HG02938 (cell line): ENCODE results near the gene TNIK.
A peak's percentile ranks its signal among the peaks of the same experiment; 100 is the strongest.

ENCODE experiments used
- ATAC-seq: cut with Tn5 transposase; IDR thresholded peaks from one replicate; pipeline ENCODE4 v1.9.1; 2021; ENCODE audit warnings: mild to moderate bottlenecking, moderate library complexity; ENCODE audit not compliant: unreplicated experiment

Gene TNIK

GRCh38 chr3:171237009-171237385 is 223.2 kb downstream of the TNIK start:
- no peak for ATAC-seq

DNA sequence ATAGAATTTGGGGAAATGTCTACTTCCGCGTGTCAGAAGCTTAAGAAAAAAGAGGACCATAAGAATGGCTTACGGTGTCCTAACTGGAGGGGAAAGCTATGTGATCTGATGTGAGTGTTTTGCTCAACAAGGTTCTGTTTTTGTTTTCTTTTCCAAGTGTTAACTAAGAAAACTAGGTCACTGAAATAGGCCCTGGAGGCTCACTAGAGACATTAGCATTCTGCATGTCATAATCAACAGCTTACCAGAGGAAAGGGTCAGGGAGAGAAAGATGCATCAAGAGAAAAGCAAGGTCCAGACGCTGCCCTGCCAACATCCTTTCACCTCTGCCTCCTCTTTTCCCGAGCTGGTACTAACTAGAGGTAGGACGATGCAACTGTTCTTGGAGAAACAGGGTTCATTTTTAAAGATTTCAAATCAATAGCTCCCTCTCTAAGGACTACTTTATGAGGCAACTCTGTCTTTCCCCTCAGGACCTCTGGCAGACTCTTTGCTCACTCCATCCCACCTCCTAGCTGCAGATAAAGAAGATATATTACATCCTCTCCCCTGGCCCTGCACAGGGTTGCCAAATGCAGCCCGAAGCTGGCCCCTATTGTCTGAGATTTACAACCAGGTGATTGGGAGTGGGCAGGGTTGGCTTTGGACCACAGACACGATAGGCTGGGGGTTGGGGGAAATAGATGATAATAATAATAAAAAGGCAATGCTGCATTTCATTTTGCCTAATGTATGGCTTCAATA is 223.8 kb downstream of the TNIK start:
- ATAC-seq: no peak

GRCh38 chr3:171234298-171235010 is 225.8 kb downstream of the TNIK start:
- ATAC-seq: no peak

DNA sequence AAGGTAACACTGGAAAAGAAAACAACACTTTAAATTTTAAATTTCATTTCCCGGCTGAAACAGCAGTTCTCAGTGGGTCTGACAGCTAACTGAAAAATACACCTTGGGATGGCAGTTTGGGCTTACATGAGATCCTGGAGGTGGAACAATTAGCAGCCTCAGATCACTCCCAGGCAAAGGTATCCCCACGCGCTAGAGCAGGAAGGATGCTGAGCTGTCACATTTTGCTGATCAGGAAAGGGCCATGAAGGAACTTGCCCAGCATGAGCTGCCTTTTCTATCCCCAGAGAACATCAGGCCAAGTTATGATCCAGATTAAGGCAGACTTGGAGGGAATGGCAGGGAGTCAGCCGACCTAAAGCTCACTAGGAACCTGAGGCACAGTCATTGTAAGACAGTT is 228.8 kb downstream of the TNIK start:
- ATAC-seq: no peak

DNA sequence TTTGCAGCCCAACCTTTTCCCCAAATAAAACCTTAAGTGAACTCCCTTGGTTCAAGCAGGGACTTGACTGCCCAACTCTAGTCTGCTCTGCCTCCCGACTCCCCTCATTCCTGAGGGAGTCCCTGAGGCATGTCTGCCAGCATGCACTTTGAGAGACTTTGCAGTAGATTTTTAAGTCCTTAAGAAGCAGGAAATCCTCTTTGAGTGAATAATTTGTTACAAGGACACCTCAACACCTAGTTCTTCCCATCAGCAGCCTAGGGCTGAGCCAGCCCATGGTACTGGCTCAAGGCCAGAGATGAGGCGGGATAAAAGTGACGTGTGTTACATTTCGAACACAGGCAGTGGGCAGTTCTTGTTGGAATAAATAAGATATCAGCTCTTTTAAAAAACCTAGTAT is 229.3 kb downstream of the TNIK start:
- no peak for ATAC-seq

- no peak for ATAC-seq
Measured at GRCh38 chr3:171229173-171229572, 231.0 kb downstream of the TNIK start.

GRCh38 chr3:171228240-171228639 is 232.0 kb downstream of the TNIK start:
- no peak for ATAC-seq

GRCh38 chr3:171227828-171228227 is 232.4 kb downstream of the TNIK start:
- ATAC-seq: no peak

GRCh38 chr3:171227359-171227758 is 232.8 kb downstream of the TNIK start:
- ATAC-seq: no peak

DNA sequence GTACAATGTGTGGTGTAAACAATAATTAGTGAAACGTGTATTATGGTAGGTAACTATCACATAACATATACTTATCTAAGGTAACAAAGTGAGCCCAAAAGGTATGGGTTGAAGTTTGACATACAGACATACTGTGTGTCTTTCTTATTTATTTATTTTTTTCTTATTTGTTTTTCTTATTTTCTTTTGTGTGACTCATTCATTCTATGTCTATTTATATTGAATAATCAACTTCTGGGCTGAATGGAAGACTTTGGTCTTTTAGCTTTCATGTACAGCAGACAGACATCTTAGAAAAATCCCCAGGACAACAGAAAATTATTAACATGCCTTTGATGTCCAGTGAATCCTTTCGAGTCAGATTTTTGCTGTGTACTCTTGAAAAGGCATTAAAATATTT is 233.4 kb downstream of the TNIK start:
- no peak for ATAC-seq

DNA sequence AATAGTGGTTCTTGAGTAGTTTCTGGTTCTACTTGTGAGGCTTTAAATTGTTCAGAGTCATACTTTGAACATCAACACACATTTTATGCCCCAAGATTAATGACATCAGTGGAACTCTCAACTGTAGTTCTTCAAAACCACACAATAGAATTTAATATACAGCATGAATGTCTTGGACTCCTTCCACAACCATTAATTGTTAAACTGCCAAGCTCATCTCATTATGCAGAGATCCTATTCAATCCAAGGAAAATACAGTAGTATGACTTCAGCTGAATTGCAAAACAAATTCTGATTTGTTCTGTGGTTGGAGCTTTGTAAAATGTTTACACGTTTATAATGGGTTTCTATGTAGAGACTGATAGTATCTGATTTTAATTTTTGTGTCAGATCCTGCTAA is 234.5 kb downstream of the TNIK start:
- ATAC-seq: no peak

- no peak for ATAC-seq
Measured at GRCh38 chr3:171225165-171225564, 235.0 kb downstream of the TNIK start.

GRCh38 chr3:171223396-171223795 is 236.8 kb downstream of the TNIK start:
- no peak for ATAC-seq

GRCh38 chr3:171222995-171223394 is 237.2 kb downstream of the TNIK start:
- ATAC-seq: no peak

- ATAC-seq: no peak
Measured at GRCh38 chr3:171221597-171221996, 238.6 kb downstream of the TNIK start.

DNA sequence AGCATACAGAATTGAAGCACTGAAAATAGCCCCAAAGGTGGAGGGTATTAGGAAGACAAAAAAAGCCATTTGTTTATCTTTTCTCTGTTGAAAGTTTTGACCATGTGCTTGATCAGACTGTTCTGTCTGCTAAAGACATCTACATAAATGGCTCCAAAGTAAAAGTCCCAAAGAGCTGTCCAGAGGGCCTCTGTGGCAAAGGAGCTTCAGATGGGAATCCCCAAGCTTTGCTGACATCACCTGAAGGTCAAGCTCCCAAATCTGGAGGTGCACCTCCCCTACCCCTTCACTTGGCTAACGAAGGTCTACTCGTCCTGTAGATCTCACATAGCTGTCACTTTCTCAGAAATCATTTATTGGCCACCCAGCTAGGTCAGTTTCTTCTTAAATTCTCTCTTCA is 239.1 kb downstream of the TNIK start:
- ATAC-seq: no peak

DNA sequence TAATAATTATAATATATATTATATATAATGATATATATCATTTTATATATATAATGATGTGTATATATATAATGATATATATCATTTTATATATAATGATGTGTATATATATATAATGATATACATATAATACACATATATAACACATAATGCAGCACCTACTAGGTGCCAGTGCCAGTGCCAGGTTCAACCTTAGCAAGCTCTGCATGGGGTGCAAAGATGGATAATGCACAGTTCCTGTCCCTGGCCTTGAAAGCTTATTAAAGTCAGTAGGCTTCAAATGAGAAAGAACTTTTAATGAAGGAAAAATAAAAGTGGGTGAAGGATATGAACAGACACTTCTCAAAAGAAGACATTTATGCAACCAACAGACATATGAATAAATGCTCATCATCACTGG is 240.9 kb downstream of the TNIK start:
- no peak for ATAC-seq

GRCh38 chr3:171218069-171218468 is 242.1 kb downstream of the TNIK start:
- no peak for ATAC-seq

- no peak for ATAC-seq
Measured at GRCh38 chr3:171213907-171214306, 246.3 kb downstream of the TNIK start.

DNA sequence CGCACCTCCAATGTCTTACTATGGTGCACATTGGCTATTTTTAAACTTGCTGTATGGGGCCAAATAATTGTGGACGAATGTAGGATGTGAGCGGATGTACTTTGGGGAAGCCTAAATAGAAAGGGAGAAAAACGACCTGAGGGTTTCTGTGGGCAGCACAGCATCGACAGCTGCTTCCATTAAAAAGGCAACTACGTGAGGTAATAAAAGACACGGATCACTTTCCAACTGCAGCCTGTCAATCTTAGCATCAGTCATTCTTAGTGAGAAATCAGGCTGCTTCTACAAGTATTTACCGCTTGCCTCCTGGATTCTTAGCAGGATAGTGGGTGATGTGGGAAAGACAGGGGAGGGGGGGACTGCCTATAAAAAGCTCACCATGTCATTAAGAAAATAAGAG is 247.0 kb downstream of the TNIK start:
- ATAC-seq: no peak

DNA sequence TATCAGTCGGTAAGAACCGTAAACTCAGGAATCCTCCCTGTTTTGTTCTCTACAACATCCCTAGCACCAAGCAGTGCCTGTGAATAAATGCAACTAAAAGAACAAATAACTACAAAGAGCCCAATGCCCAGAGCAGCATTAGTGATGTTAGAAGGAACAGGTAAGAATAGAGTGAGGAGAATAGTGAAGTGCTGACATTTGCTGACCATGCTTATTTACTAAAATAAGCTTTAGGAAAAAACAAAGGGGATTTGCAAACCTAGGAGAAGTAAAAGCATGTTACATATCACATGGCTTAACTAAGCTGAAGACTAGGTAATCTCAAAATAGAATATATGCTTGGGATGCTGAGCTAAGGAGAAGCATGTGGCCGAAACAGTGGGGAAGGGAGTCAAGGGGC is 247.6 kb downstream of the TNIK start:
- no peak for ATAC-seq

DNA sequence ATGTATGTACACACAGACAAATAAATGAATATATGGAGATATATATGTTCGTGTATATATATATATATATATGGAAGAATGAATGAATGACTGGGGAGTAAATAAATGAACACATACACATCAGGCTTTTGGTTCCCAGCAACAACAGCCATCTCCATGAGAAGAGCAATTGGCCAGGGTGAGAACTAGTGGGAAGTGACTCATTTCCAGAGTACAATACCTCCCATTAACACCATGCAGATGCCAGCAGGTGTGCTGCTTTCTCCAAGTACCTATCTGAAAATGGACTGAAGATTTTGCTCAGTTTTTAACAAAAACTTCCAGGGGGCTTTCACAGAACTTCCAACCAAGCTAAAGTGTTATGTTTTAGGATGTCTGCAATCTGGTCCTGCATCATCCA is 253.9 kb downstream of the TNIK start:
- ATAC-seq: peak; percentile 71

DNA sequence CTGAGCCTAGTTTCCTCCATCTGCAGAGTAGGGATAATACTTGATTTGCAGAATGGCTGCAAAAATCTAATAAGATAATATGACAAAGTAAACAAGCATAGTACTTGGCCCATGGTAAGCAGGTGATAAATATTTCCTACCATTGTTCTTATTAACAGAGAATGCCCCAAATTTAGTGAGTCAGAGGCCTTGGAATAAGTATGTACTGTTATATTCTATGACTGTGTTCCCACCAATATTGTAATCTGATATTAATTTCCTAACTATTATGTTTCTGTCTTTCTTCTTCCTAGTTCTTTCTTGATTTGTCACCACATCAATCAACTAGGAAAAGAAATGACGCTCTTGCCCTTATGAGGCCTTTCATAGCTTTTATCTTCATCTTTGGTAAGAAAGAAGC is 255.3 kb downstream of the TNIK start:
- no peak for ATAC-seq
